Activated naive CD4-positive, alpha-beta T cell (primary cell): ENCODE measurements around the gene LATS2.
"Not testable (repeated sequence)": the region's sequence is repeated elsewhere in the genome, so short reads cannot be mapped to it uniquely, and the experiment has no call there.

Experiments
- DNase-seq, 4 experiments: peaks; one replicate each; lab custom pipeline; 2025; lab: John Stamatoyannopoulos, UW

The LATS2 gene

GRCh38 chr13:20991741-20992520 is 69.5 kb downstream of the LATS2 start:
- no peak for DNase-seq

DNA sequence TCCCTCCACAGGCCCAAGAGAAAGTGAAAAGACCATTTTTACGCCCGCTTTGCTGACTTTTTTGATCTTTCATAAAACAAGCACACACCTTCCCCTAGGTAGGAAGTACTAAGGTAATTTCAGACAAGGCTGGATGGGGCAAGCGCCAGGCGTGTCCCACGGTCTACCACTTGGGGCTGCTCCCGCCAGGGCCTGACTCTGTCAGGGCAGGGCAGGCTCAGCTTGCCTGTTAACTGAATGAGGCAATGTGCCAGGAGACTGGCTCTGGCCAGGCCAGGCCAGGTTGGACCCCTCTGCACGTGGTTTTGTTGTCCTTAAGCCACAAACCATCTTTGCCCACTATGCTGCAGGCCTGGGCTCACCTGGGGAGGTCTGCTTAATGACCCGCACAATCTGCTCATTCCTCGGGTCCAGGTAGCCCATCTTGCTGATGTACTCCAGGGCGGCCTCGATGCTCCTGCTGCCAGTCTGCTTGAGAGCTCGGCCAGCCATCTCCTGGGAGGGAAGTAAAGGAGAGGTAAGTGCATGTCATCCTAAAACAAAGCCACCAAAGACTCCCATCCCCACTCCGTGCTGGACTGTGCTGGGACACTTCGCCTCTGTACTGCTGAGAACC is 70.4 kb downstream of the LATS2 start:
- DNase-seq, result no peak

DNA sequence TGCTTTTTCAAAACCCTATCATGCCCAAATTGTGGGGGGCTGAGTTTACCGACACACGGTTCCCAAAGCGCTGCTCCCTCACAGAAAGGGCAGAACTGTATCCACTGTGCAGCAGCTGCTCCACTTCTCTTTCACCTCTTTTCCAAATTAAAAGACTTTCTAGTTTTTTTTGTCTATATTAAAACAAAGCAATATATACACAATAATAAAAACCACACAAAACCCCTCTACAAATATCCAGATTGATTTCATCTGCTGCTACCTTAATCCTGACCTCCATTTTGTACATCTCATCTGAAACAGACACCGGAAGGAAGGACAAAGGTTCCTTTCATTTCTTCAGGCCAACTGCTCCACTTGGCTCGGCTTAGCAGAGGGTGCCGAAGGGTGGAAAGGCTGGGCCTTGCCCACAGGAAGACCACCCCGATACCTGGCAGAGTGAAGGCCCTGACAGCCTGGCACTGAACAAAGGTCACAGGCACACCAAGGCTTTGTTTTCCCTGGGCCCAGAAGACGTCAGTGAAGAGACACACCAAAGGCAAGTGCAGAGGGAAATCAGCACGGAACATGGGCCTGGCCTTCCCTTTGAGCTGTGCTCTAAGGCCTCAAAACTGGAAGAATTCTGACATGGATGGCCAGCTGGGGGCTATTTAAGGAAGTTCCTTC is 71.6 kb downstream of the LATS2 start:
- no peak for DNase-seq

DNA sequence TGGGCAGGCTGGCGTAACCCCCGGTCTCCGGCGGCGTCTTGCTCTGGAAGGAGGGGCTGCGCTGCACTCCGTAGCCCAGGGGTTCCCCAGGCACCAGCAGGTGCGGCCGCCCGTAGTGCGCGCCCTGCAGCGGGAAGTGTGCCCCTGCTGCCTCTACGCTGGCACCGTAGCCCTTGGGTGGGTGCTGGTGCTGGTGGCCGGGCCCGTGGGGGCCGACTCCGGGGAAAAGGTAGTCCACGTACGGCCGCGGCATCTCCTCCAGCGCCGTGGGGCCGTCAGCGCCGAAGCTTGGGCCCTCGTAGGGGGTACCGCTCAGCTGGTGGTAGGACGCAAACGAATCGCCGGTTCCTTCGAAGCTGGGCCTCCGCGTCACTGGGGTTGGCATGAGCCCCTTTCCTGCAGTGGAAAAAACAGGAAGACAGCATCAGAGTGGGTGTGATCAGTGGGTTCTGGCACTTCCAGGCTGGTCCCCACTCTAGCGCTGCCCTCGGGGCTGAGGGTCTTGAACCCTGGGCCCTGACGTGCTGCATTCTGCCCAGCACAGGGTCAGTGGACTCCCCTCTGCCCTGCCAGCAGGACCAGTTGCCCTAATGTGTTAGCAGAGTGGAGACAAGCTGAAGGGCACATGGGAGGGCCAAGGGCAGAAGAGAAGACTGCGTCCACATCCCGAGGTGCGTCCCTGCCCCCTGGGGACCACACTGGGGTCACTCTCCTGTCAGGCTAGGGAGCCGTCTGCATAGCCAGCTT is 72.3 kb downstream of the LATS2 start:
- DNase-seq, result no peak

DNA sequence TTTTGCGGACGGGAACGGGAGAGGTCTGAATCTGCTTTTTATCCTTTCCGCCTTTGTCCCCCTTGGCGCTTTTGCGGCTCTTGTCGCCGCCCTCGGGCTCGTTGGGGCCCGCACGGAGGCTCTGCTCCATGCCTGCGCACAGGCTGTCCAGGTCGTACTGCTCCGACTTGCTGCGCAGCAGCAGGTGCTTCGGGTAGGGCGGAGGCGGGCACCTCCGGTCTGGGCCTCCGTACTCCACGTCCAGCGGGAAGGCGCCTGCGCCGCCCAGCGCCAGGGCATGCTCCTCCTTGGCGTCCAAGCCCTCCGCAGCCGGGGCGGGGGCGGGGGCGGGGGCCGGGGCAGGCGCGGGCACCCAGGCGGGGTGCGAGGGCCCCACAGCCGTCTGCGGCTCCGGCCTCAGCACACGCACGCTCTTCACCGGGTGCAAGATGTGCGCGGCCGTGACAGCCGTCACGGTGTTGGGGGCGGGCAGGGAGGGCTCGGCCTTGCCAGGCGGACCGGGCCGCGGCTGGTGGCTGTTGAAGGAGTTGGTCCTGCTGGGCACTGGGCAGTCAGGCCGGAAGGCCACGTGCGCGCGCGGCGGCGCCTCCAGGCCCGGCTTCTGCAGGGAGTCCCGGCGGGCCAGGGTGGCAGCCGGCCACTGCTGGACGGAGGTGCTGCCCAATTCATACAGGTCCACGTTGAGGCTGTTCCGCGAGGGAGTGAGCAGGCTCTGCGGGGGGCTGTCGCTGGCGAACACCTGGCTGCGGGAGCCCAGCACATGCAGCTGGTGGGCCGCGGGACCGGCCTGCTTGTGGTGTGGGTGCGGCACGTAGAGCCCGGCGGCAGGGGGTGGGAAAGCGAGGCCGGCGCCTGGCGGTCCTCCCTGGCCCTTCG is 73.1 kb downstream of the LATS2 start:
- DNase-seq, result no peak

GRCh38 chr13:20987599-20987998 is 73.8 kb downstream of the LATS2 start:
- no peak for DNase-seq

DNA sequence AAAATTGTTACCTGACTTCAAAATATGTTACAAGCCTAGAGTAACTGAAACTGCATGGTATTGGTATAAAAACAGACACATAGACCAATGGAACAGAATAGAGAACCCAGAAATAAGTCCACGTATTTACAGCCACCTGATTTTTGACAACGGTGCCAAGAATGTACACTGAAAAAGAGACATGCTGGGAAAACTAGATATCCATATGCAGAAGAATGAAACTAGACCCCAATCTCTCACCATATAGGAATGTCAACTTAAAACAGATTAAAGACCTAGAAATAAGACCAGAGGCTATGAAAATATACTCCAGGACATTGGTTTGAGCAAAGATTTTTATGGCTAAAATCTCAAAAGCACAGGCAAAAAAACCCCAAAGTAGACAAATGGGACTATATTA is 76.5 kb downstream of the LATS2 start:
- DNase-seq, result no peak

DNA sequence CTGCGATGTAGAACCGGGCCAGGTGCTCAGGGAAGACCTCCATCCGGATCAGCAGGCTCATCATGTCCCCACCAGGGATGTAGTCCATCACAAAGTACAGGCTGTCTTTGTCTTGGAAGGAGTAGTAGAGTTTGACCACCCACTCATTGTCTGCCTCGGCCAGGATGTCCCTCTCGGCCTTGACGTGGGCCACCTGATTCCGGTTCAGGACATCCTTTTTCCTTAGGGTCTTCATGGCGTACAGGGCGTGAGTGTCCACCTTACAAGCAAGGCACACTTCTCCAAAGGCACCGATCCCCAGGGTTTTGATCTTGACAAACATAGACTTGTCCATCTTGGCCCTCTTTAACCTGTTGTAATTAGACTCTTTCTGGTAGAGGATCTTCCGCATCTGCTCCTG is 78.0 kb downstream of the LATS2 start:
- DNase-seq, result no peak

- DNase-seq, result no peak
Measured at GRCh38 chr13:20981370-20982095, 79.9 kb downstream of the LATS2 start.

DNA sequence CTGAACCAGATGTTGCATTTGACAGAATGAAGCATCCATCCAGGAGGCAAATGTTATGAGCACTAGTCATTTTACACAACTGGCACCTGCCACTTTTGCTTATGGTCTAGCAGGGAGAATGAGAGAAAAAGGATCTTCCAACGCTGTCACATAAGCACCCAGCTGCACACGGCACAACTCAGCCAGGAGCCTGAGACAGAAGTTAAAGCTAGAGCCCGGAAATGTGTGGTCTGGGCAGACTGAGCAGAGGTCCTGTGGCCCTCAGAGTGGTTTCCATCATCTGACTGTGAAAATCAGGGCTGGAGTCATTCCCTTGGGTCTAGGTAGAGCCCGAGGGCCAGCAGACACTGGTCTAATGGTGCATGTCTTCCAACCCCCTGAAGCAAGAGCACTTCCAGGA is 80.5 kb downstream of the LATS2 start:
- DNase-seq, result no peak

DNA sequence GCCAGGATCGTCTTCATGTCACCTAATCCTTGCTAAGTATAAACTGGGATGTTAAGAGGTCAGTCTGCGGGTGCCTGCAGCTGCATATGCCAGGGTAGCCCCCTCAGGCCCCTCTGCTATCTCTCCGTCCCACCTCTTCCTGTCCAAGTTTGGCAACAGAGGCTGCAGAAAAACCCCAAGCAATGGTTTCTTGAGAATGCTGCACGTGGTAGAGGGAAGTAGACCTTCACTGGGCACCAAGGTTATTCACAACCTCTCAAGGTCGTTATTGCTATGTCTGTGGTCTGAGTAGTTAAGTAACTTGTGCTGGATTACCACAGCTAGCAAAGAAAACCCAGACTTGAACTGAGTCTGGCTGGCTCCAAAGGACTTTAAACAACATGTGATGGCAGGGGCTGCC is 81.0 kb downstream of the LATS2 start:
- no peak for DNase-seq

DNA sequence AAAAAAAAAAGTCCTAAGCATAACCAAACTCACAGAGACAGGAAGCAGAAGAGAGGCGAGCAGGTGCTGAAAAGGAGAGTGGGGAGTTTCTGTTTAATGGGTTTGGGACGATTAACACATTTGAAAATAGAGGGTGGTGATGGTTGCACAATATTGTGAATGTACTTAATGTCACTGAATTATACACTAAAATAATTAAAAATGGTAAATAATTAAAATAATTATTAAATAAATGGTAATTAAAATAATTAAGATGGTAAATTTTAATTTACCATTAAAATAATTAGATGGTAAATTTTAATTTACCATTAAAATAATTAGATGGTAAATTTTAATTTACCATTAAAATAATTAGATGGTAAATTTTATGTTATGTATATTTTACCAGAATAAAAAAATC is 84.0 kb downstream of the LATS2 start:
- no peak for DNase-seq

DNA sequence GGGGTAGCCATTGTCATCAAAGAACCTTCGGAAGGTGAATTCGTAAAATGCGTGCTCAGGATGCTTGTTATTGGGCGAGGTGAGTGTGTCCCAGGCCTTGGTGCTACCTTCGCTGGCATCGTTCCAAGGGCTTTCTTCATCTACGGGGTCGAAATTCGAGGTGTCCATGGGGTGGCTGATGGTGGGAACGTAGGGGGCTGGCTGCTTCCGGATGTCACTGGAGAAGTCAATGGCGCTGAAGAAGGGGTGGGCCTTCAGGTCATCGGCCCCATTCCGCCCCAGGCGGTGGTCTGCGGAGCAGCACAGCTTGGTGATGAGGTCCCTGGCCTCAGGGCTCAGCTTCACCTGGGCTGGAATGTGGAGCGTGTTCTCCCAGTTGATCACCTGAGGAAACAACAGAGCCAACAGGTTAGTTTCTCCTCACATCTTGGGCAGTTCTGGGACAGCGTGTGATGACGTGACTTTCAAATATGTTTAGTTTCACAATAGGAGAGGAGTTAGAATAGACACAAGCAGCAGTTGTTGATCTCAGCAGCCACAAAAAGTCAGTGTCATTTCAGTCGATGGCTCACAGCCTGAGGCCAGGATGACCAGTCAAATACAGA is 86.3 kb downstream of the LATS2 start:
- no peak for DNase-seq

- DNase-seq, result no peak
Measured at GRCh38 chr13:20973886-20974425, 87.4 kb downstream of the LATS2 start.

- DNase-seq, result no peak
Measured at GRCh38 chr13:20972731-20973130, 88.7 kb downstream of the LATS2 start.

DNA sequence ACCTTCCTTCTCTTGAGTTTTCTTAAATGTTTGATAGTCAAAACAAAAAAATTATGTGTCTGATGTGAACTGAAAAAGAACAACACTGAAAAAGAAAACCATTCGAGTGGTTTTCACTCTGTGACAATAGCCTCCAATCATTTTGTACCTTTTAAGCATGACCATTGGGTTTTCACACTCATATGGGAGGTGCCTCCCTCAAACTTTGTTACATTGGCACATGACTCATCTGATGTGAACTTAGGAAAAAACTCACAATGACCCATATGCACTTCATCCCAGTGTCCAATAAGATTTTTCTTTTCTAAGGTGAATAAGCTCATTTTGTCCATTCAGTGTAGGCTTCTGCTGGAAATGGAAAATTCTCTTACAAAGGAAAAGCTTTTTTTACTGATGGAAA is 92.2 kb downstream of the LATS2 start:
- DNase-seq, result no peak

GRCh38 chr13:20968745-20969144 is 92.6 kb downstream of the LATS2 start:
- DNase-seq, result no peak

- DNase-seq, result no peak
Measured at GRCh38 chr13:20967340-20967739, 94.0 kb downstream of the LATS2 start.

GRCh38 chr13:20964904-20965303 is 96.5 kb downstream of the LATS2 start:
- no peak for DNase-seq

DNA sequence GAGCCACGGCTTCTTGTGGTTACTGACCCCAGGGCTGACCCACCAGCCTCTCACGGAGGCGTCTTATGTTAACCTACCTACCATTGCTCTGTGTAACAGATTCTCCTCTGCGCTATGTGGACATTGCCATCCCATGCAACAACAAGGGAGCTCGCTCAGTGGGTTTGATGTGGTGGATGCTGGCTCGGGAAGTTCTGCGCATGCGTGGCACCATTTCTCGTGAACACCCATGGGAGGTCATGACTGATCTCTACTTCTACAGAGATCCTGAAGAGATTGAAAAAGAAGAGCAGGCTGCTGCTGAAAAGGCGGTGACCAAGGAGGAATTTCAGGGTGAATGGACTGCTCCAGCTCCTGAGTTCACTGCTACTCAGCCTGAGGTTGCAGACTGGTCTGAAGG is 99.7 kb downstream of the LATS2 start:
- not testable (repeated sequence) for DNase-seq
